Testis (tissue), 3 donors: Measurements from ENCODE around the gene NRCAM. TPM values are rescaled to one million over a fixed set of nuclear protein-coding genes. Genes with fewer than 3 reads are reported as not detected.

Experiments
- DNase-seq: peaks from one replicate; pipeline ENCODE4 v3.0.0-alpha.2; 2019
- H3K27ac ChIP-seq, 2 donors: fragments of 200-600 bp; sonication (generic); one replicate each; pipeline ENCODE4 v1.5.1; 2019
- H3K27me3 ChIP-seq: fragments of 200-600 bp; sonication (generic); one replicate; pipeline ENCODE4 v1.5.1; 2019
- H3K36me3 ChIP-seq: fragments of 200-600 bp; sonication (generic); one replicate; pipeline ENCODE4 v1.5.1; 2017; ENCODE audit warnings: low read depth; ENCODE audit errors: missing control alignments
- H3K4me1 ChIP-seq: fragments of 200-600 bp; sonication (generic); one replicate; pipeline ENCODE4 v1.5.1; 2019
- H3K4me3 ChIP-seq, 2 donors: fragments of 200-600 bp; sonication (generic); one replicate each; pipeline ENCODE4 v1.5.1; 2017 to 2019
- H3K9me3 ChIP-seq: fragments of 200-600 bp; sonication (generic); one replicate; pipeline ENCODE4 v1.5.1; 2017
- POLR2A ChIP-seq: fragments of 450-650 bp; IDR thresholded peaks from one replicate; pipeline ENCODE4 v1.6.1; 2017; ENCODE audit warnings: antibody characterized with exemption, mild to moderate bottlenecking, moderate library complexity
- WGBS, 2 donors: methylation state at CpG; one replicate each; pipeline ENCODE4 v1.1.5; 2018; 5-methylcytosine and 5-hydroxymethylcytosine counted together
- intact Hi-C: fragments of 100-400 bp; cut with DNase I; formaldehyde crosslinking; loops from one replicate; pipeline ENCODE4 v1.15.1; 2023; ENCODE audit warnings: low total_unique reads
- polyA plus RNA-seq: library from polyadenylated mRNA; stranded (reverse); fragments of 350-450 nt; fragmentation: Illumina TruSeq; extraction: RNeasy Lipid Tissue Mini Kit (QIAGEN cat#74804); gene quantifications from one replicate; pipeline ENCODE4 v1.2.3, GENCODE V29; 2014; ENCODE audit warnings: low read depth, low replicate concordance; ENCODE audit not compliant: insufficient read depth
- total RNA-seq, 2 donors: library from RNA; depleted of rRNA; stranded (reverse); fragments of >200 nt; gene quantifications; one replicate each; pipeline ENCODE4 v1.2.3, GENCODE V29; 2016
- TF ChIP-seq, protein P1 (sequence below), 3 experiments: fragments of 450-650 bp in 2 of 3; fragments of 200-600 bp in 1 of 3; sonication (generic) in 1 of 3; IDR thresholded peaks; one replicate each; pipeline ENCODE4 v1.5.1; 2016 to 2019; ENCODE audit warnings: antibody characterized with exemption in 3 of 3, mild to moderate bottlenecking in 2 of 3, moderate library complexity in 1 of 3

Gene NRCAM
- total and polyA plus RNA-seq, 3 donors from 2014 or later, result 7.4 to 11.4 (median 7.6) TPM

DNA sequence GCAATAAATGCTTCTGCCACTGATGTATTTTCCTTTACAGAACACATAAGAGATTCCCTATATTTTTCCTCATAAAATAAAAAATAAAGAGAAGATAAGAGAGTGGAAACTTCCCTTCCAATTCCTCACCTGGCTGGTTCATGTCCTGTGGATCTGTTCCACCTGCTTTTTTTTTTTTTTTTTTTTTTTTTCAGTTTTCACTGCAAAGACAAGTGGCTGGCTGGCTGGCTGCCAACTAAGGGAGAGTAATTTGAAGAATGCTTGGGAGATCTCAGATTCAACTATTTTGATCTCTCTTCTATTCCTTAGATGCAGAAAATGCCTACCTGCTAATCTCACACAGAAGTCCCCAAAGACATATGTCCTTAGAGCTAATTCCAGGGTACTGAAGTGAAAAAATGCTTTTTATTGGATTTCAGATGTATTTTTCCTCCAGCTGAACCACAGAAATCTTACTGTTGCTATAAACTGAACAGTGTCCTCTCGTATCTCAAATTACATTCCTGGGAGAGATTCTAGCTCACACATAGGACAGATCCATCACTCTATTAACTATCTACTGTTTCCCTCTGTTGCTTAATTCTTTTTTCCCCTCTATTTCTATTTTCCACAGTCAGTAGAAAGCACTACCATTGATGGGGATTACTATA is 120.8 kb downstream of the NRCAM start:
- H3K4me3 ChIP-seq, result no peak overlapping the region
- TF ChIP-seq, protein P1, sequence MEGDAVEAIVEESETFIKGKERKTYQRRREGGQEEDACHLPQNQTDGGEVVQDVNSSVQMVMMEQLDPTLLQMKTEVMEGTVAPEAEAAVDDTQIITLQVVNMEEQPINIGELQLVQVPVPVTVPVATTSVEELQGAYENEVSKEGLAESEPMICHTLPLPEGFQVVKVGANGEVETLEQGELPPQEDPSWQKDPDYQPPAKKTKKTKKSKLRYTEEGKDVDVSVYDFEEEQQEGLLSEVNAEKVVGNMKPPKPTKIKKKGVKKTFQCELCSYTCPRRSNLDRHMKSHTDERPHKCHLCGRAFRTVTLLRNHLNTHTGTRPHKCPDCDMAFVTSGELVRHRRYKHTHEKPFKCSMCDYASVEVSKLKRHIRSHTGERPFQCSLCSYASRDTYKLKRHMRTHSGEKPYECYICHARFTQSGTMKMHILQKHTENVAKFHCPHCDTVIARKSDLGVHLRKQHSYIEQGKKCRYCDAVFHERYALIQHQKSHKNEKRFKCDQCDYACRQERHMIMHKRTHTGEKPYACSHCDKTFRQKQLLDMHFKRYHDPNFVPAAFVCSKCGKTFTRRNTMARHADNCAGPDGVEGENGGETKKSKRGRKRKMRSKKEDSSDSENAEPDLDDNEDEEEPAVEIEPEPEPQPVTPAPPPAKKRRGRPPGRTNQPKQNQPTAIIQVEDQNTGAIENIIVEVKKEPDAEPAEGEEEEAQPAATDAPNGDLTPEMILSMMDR (IDR thresholded peaks at IDR 0.05), result no peak
- TF ChIP-seq POLR2A, result no peak
- no peaks in the 10 kb centered on the region for H3K27me3 ChIP-seq
- 37 to 39% methylated on average over 1 of the region's 1 CpG for WGBS, 2 donors
- DNase-seq, result peak; percentile 37
- H3K4me1 ChIP-seq, result no peaks in the 10 kb centered on the region
- no peaks in the 10 kb centered on the region for H3K36me3 ChIP-seq
- H3K9me3 ChIP-seq, result no peaks in the 10 kb centered on the region
- H3K27ac ChIP-seq, result no peak overlapping the region
- intact Hi-C loops, result no loop called here

DNA sequence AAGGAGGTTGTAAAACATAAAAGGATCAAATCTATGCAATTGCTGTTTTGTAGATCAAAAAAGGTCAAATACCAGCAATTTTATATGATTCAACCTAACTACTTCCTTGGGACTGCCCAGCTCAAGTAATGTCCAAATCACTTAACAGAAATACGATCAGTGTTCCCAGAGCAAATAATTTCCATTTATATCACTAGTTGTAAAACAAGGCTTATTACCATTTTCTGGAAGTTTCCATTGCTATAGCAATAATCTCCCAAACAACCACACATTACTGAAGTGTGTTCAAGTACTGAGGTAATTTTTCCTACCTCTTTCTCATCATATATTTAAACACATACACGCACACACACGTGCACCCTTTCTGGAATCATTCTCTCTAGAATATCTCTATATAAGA is 123.3 kb downstream of the NRCAM start:
- Histone ChIP-seq H3K27me3 (no peaks in the 10 kb centered on the region), H3K4me1 (no peaks in the 10 kb centered on the region), H3K9me3 (no peaks in the 10 kb centered on the region), H3K36me3 (no peaks in the 10 kb centered on the region), H3K4me3 (no peak overlapping the region), H3K27ac (no peak overlapping the region)
- no peak for DNase-seq
- 74 to 96% methylated on average over 3 of the region's 3 CpGs for WGBS, 2 donors
- TF ChIP-seq POLR2A, result no peak
- TF ChIP-seq, protein P1 (IDR thresholded peaks at IDR 0.05), result no peak
- intact Hi-C loops, result no loop called here

GRCh38 chr7:108331971-108332370 is 124.3 kb downstream of the NRCAM start:
- Histone ChIP-seq H3K36me3 (no peaks in the 10 kb centered on the region), H3K4me3 (no peak overlapping the region), H3K27ac (no peak overlapping the region), H3K9me3 (no peaks in the 10 kb centered on the region), H3K27me3 (no peaks in the 10 kb centered on the region), H3K4me1 (no peaks in the 10 kb centered on the region)
- no peak for DNase-seq
- TF ChIP-seq, protein P1 (IDR thresholded peaks at IDR 0.05), result no peak
- WGBS, 2 donors, result 63 to 75% methylated on average over 1 of the region's 1 CpG
- intact Hi-C loops, result no loop called here

DNA sequence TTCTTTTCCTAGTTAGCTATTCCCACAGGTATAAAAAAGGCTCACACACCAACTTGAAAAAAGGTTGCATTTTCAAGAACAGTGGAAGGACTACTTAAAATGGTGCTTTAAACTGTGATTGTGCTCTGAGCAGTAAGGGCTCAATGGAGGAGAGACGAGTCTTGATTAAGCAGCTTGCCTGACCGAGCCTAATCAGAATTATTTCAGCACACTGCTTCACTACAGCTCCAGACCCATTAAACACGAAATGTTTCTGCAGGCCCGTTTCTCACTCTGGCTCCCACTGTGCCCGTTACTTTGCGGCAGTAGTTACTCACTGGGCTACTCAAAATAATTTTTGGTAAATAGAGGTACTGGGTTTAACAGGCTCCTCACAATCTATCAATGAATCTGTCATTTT is 126.0 kb downstream of the NRCAM start:
- no peak overlapping the region for H3K27ac ChIP-seq
- no peak for DNase-seq
- no peak overlapping the region for H3K4me3 ChIP-seq
- H3K9me3 ChIP-seq, result no peaks in the 10 kb centered on the region
- no peaks in the 10 kb centered on the region for H3K27me3 ChIP-seq
- no peak for TF ChIP-seq POLR2A
- TF ChIP-seq, protein P1 (IDR thresholded peaks at IDR 0.05), result no peak
- intact Hi-C loops, result no loop called here
- no peaks in the 10 kb centered on the region for H3K36me3 ChIP-seq
- H3K4me1 ChIP-seq, result no peaks in the 10 kb centered on the region
- 89 to 92% methylated on average over 6 of the region's 6 CpGs for WGBS, 2 donors

GRCh38 chr7:108329514-108329913 is 126.7 kb downstream of the NRCAM start:
- no peak overlapping the region for H3K4me3 ChIP-seq
- no peak overlapping the region for H3K27ac ChIP-seq
- no peak for DNase-seq
- no peaks in the 10 kb centered on the region for H3K9me3 ChIP-seq
- no peaks in the 10 kb centered on the region for H3K36me3 ChIP-seq
- intact Hi-C loops, result no loop called here
- no peak for TF ChIP-seq POLR2A
- TF ChIP-seq, protein P1 (IDR thresholded peaks at IDR 0.05), result no peak
- no peaks in the 10 kb centered on the region for H3K4me1 ChIP-seq
- 79 to 90% methylated on average over 2 of the region's 2 CpGs for WGBS, 2 donors
- H3K27me3 ChIP-seq, result no peaks in the 10 kb centered on the region
